Endodermal cell (in vitro differentiated cells): ENCODE measurements around the gene HPSE2. TPM values are rescaled to one million over a fixed set of nuclear protein-coding genes. Genes with fewer than 3 reads are reported as not detected.

Experiments
- DNase-seq: peaks from one replicate; pipeline ENCODE4 v3.0.0-alpha.2; 2017
- H3K27ac ChIP-seq: 2 replicates; pipeline ENCODE4 v1.5.1; 2013; ENCODE audit warnings: mild to moderate bottlenecking, low read depth, low read length, moderate library complexity
- H3K27me3 ChIP-seq: 2 replicates; pipeline ENCODE4 v1.6.1; 2013; ENCODE audit warnings: mild to moderate bottlenecking, low read length, moderate library complexity; ENCODE audit not compliant: insufficient read depth, control insufficient read depth, poor library complexity, severe bottlenecking
- H3K36me3 ChIP-seq: 2 replicates; pipeline ENCODE4 v1.7.0; 2013; ENCODE audit warnings: mild to moderate bottlenecking, low read length, moderate library complexity; ENCODE audit not compliant: control insufficient read depth, insufficient read depth
- H3K4me1 ChIP-seq: one replicate; pipeline ENCODE4 v1.7.0; 2013; ENCODE audit warnings: low read length; ENCODE audit not compliant: control insufficient read depth, insufficient read depth
- H3K4me3 ChIP-seq: 2 replicates; pipeline ENCODE4 v1.5.1; 2013; ENCODE audit warnings: mild to moderate bottlenecking, low read length, moderate library complexity
- H3K9ac ChIP-seq: 2 replicates; pipeline ENCODE4 v1.6.1; 2013; ENCODE audit warnings: mild to moderate bottlenecking, low read length, moderate library complexity; ENCODE audit not compliant: poor library complexity, severe bottlenecking; ENCODE audit errors: extremely low read depth
- H3K9me3 ChIP-seq: 2 replicates; pipeline ENCODE4 v1.6.1; 2013; ENCODE audit warnings: mild to moderate bottlenecking, low read length, moderate library complexity; ENCODE audit not compliant: control insufficient read depth
- H3K27ac Mint-ChIP-seq: 2 replicates; pipeline ENCODE4 v1.8.0; 2020; ENCODE audit warnings: mixed read lengths
- H3K27me3 Mint-ChIP-seq: 2 replicates; pipeline ENCODE4 v1.8.0; 2021; ENCODE audit warnings: mild to moderate bottlenecking, mixed read lengths; ENCODE audit not compliant: insufficient read depth
- H3K36me3 Mint-ChIP-seq: 2 replicates; pipeline ENCODE4 v1.8.0; 2020; ENCODE audit warnings: low read depth, mixed read lengths
- H3K4me1 Mint-ChIP-seq: 2 replicates; pipeline ENCODE4 v1.8.0; 2020; ENCODE audit warnings: mixed read lengths
- H3K4me3 Mint-ChIP-seq: 2 replicates; pipeline ENCODE4 v1.8.0; 2020; ENCODE audit warnings: mild to moderate bottlenecking, moderate library complexity, mixed read lengths
- H3K9me3 Mint-ChIP-seq: 2 replicates; pipeline ENCODE4 v1.8.0; 2020; ENCODE audit warnings: mild to moderate bottlenecking, mixed read lengths
- CTCF ChIP-seq: fragments of 200-600 bp; sonication (generic); conservative IDR thresholded peaks from 2 replicates; pipeline ENCODE4 v1.5.0; 2021; ENCODE audit warnings: antibody characterized with exemption, mild to moderate bottlenecking
- WGBS, 2 experiments: methylation state at CpG; one replicate each; pipeline versions ENCODE4 v1.1.5 to v1.1.7; 2013; ENCODE audit warnings: missing lambda C conversion rate in 2 of 2, mixed read lengths in 1 of 2; ENCODE audit not compliant: insufficient coverage in 1 of 2, insufficient read length in 1 of 2; 5-methylcytosine and 5-hydroxymethylcytosine counted together
- total RNA-seq, 2 donors: library from RNA; stranded (reverse); fragmentation: NEBNext Ultra II Directional in 1 of 2; extraction: Animal tissue kit (Norgen Biotek cat#: 25700) in 1 of 2; gene quantifications; 2 replicates in 1 of 2; 3 replicates in 1 of 2; pipeline ENCODE4 v1.2.1, GENCODE V29; 2021

HPSE2 gene
- total RNA-seq, 2 donors from 2014 or later, result 0.07 to 0.11 TPM

GRCh38 chr10:98489561-98490481 is 745.8 kb downstream of the HPSE2 start:
- Histone ChIP-seq H3K4me1 (no peaks in the 10 kb centered on the region), H3K27ac (no peak overlapping the region), H3K36me3 (no peaks in the 10 kb centered on the region), H3K27me3 (no peaks in the 10 kb centered on the region), H3K9ac (no peak overlapping the region), H3K4me3 (no peak overlapping the region), H3K9me3 (peaks cover under 1% of the 10 kb centered on the region)
- Mint-ChIP-seq H3K4me3 (no peak overlapping the region), H3K36me3 (no peaks in the 10 kb centered on the region), H3K4me1 (no peaks in the 10 kb centered on the region), H3K9me3 (peaks cover 3% of the 10 kb centered on the region), H3K27me3 (peaks cover 2% of the 10 kb centered on the region), H3K27ac (no peak overlapping the region)
- TF ChIP-seq CTCF, result no peak
- DNase-seq, result no peak
- WGBS, 2 experiments, result 94 to 96% methylated on average over 8 to 12 of the region's 13 CpGs

- no peak for TF ChIP-seq CTCF
- Histone ChIP-seq H3K27ac (no peak overlapping the region), H3K4me1 (no peaks in the 10 kb centered on the region), H3K36me3 (no peaks in the 10 kb centered on the region), H3K27me3 (no peaks in the 10 kb centered on the region), H3K9me3 (peaks cover 3% of the 10 kb centered on the region), H3K9ac (no peak overlapping the region), H3K4me3 (no peak overlapping the region)
- no peaks in the 10 kb centered on the region for H3K36me3 Mint-ChIP-seq
- peaks cover 2% of the 10 kb centered on the region for H3K27me3 Mint-ChIP-seq
- DNase-seq, result no peak
- WGBS, 2 experiments, result 80 to 100% methylated on average over 1 of the region's 1 CpG
- H3K9me3 Mint-ChIP-seq, result peaks cover 5% of the 10 kb centered on the region
- H3K4me3 Mint-ChIP-seq, result no peak overlapping the region
- H3K27ac Mint-ChIP-seq, result no peak overlapping the region
- no peaks in the 10 kb centered on the region for H3K4me1 Mint-ChIP-seq
These were observed 746.8 kb downstream of the HPSE2 start for GRCh38 chr10:98488669-98489430.

DNA sequence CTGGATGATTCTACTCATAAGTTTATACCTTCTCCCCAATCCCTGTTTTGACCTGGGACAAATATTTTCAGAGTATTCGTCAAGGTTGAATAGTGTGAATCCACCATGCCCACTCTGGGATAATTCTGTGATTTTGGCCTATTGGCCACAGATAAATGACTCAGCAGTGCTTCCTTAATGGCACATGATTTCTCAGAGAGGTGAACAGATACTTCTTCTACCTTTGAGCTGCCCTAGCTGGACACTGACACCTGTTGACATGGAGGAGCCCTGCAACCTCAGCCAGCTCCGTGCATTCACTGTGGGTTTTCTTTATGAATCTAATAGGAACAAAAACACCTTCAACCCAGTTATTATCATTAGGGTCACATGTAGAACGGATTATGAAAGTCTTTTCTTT is 748.0 kb downstream of the HPSE2 start:
- Histone ChIP-seq H3K36me3 (no peaks in the 10 kb centered on the region), H3K4me1 (no peaks in the 10 kb centered on the region), H3K27me3 (no peaks in the 10 kb centered on the region), H3K9me3 (peaks cover 10% of the 10 kb centered on the region), H3K9ac (no peak overlapping the region), H3K4me3 (no peak overlapping the region), H3K27ac (no peak overlapping the region)
- Mint-ChIP-seq H3K36me3 (no peaks in the 10 kb centered on the region), H3K4me1 (no peaks in the 10 kb centered on the region), H3K27ac (no peak overlapping the region), H3K27me3 (peaks cover 2% of the 10 kb centered on the region), H3K9me3 (peaks cover 6% of the 10 kb centered on the region), H3K4me3 (no peak overlapping the region)
- no peak for DNase-seq
- 92% methylated on average over 2 to 3 of the region's 3 CpGs for WGBS, 2 experiments
- TF ChIP-seq CTCF, result peak; percentile 33
